IPS DF 4.7 (cell line): ENCODE measurements around the gene GABRB2.

Experiments used
- DNase-seq: peaks from one replicate; pipeline ENCODE4 v3.0.0-alpha.2; 2013; ENCODE audit warnings: low spot score; ENCODE audit errors: extremely low read depth

GABRB2 gene

GRCh38 chr5:161471211-161471950 is 75.1 kb downstream of the GABRB2 start:
- DNase-seq = no peak

DNA sequence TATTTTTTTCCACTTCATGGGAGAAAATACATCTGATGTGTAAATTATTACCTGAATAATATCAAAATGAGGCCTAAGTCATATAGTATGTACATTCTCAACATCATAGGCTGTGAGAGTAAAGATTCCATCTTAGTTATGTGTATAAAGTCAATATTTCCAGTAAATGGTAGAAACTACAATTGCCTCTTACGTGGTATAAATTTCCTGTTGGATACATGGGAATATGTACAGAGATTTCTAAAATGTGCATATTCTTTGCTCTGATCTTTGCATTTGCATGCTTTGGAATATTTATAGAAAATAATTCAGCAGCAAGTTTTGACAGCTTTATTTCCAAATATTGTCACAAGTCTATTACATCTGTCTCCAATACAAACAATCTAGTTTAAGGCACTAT is 78.8 kb downstream of the GABRB2 start:
- DNase-seq = no peak

DNA sequence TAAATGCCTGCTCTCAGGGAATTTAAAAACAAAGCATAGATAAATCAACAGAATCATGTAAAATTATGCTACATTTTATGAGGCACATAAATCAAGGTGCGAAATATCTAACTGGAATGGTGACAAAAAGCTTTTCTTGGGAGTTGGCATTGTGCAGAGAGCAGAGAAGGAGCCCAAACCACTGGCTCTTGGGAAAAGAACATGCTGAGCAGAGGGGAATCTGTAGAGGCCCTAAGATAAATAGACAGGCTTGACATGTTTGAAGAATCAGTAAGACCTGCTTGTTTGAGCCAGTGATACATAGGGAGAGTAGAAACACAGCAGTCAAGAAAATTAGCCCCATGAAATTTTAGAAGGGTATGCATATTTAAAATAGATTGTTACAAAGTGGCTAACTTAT is 85.8 kb downstream of the GABRB2 start:
- DNase-seq = no peak

DNA sequence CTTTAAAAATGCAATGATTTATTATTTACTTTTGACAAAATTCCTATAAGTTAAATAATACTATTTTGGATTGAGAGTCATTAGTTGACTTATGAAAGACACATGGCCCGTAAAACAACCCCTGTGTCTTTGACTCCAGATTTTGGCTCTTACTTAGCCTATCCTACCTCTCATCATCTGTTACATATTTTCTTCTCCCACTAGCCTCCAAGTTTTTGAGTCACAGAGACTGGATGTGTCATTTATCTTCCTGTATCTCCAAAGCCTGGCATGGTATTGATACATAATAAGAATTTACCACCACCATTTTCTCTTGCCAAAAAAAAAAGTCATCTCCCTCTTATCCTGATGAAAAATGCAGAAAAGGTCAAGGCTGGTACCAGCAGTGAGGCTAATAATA is 99.9 kb downstream of the GABRB2 start:
- no peak for DNase-seq

GRCh38 chr5:161442471-161442870 is 104.1 kb downstream of the GABRB2 start:
- DNase-seq = no peak

- DNase-seq = no peak
These were observed 113.7 kb downstream of the GABRB2 start for GRCh38 chr5:161432798-161433197.

- peak; percentile 28 for DNase-seq
These were observed 114.6 kb downstream of the GABRB2 start for GRCh38 chr5:161431963-161432362.

- DNase-seq = no peak
These were observed 125.5 kb downstream of the GABRB2 start for GRCh38 chr5:161421067-161421466.

- DNase-seq = no peak
These were observed 126.0 kb downstream of the GABRB2 start for GRCh38 chr5:161420521-161420920.

- no peak for DNase-seq
These were observed 131.6 kb downstream of the GABRB2 start for GRCh38 chr5:161414896-161415295.

DNA sequence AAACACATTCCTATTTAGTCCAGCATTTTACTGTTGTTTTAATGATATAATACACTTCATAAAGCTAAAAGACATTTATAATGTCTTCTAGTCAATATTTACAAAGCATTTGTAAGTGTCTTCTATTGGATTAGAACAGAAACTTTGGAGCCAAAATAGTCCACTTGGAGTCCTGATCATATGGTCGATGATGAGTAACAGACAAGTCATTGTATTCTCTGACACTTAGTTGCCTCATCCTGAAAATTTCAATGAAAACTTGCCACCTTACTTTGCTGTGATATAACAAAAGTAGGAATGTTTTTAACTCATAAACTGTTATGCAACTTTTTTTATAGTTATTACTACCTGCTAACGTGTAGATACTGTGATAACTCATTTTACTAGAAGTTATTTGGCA is 132.5 kb downstream of the GABRB2 start:
- DNase-seq = no peak

- DNase-seq = no peak
These were observed 133.7 kb downstream of the GABRB2 start for GRCh38 chr5:161412792-161413191.

GRCh38 chr5:161411156-161411555 is 135.4 kb downstream of the GABRB2 start:
- DNase-seq = no peak

DNA sequence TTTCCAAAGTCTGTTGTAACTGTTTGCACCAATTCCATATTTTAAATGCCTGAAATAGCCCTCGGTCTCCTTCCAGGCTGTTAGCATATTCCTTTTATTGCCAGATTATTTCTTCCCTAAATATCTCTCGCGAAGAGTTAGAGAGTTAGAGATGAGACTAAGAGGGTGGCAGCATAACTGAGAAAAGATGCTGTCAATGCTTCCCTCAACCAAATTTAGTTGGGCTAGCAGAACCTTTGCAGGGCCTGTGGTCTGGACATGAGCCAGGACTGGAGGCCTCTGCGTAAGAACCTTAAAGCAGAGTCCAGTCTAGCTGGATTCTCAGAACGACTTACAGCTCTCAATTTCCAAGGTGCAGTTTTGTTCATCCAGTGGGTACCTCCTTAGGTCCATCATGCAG is 135.9 kb downstream of the GABRB2 start:
- DNase-seq = no peak

GRCh38 chr5:161409471-161409870 is 137.1 kb downstream of the GABRB2 start:
- DNase-seq = no peak

GRCh38 chr5:161406880-161407279 is 139.6 kb downstream of the GABRB2 start:
- no peak for DNase-seq

DNA sequence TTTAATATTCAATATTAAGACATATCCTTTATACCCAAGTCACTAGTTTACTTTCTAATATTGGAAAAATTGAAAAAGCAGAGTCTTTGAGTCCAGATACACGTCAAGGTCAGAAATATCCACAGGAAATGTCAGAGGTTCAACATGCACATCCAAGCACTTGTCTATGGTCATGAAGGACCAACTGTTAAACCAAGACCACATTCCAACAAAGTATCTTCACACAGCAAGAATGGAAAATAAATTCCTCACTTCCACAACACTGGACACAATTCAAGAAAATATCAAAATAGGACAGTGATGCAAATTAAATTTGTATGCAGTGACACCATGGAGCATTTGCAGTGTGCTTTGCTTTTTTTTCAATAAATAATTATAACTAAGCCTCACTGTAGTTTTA is 142.5 kb downstream of the GABRB2 start:
- no peak for DNase-seq

DNA sequence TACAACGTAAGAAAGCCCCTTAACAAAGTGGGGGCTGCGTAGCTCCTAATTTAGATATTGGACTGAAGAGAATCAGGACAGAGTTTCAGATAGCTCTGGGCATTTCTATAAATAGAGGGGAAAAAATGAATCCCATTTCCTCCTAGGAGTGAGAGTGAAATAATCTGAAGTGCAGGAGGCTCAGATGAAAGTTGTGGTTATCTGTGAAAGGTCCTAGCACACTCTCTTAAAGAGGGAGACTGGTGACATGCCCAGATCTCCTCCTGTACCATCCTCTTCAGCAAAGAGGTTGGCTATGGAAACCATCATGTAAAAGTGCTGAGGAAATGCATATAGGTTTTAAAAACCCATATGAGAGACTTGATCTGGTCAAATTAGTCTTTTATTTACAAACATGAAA is 143.4 kb downstream of the GABRB2 start:
- DNase-seq = no peak

DNA sequence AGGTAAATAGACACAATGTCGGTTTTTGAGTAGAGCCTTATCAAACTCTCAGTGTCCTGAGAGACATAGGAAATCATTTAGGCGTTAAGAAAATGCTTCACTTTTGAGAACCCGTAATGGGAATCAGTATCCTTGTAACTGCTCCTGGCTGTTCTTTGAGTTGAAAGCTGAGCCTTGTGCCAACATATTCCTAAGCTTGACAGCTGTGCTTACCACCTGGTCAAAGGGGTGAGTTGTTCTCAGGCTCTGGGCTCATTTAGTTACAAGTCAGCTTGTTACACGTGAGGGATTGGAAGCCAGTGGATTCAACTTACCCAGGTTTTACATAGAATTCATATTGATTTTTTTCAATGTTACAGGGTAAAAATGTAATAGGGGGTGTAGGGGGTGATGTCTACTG is 145.9 kb downstream of the GABRB2 start:
- no peak for DNase-seq

- DNase-seq = no peak
These were observed 146.4 kb downstream of the GABRB2 start for GRCh38 chr5:161399996-161400562.

- DNase-seq = no peak
These were observed 149.1 kb downstream of the GABRB2 start for GRCh38 chr5:161397448-161397847.

DNA sequence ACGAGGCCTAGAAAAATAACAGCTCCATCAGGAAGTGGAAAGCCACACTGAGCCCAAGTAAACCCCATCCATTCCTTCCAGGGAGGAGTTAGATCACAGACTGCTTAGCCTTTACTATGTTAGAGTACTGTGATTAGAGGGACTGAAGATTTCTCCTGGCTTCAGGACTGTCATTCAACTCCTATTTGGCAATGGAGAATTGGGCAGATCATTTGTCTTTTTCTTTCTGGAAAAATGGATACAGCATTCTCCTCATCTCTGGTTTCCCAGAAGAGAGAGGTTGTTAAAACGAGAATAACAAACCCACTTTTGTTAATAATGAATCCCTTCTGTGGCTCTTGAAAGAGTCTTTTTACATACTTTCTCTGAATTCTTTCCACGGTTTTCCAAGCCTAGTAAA is 150.4 kb downstream of the GABRB2 start:
- no peak for DNase-seq

DNA sequence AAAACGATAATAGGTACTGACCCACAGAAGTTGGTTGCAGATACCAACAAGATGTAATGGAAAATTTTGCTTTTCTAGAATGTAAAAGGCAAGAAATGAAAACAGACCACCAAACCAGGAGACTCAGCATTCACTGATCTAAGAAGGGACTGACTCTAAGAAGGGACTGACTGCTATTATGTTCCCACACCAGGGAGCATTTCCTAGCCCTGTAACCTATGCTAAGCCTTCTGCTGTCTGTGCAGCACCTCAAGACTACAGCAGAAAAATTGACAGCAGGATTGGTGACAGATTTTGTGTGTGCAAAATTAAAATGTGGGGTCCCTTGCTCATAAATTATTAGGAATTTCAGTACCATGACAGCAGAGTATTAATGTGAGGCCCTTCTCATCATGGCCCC is 154.8 kb downstream of the GABRB2 start:
- DNase-seq = no peak
